ENCODE measurements around the gene SLC1A3. TPM values are rescaled to one million over a fixed set of nuclear protein-coding genes. Genes with fewer than 3 reads are reported as not detected.
"Not testable (repeated sequence)": the region's sequence is repeated elsewhere in the genome, so short reads cannot be mapped to it uniquely, and the experiment has no call there.

Gene SLC1A3
- total RNA-seq, 2 donors from 2014 or later = 2.6 to 4.2 TPM

DNA sequence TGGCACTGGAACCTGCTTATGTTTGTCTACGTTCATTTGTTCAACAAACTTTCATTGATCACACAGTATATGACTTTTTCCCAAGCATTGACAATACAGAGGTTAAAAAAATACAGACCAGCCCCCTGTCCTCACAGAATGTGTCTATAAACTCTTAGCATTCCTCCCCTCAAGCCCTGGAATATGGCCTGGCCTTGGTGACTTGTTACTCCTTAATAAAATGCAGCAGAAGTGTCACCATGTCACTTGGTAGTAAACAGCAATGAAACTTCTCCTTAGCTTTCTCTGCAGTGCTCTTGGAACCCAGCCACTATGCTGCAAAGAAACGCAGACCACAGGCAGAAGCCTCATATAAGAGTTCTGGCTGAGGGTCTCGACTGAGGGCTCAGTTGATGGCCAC is 19.1 kb upstream of the SLC1A3 start:
- Mint-ChIP-seq H3K27ac (no peak overlapping the region), H3K4me3 (no peak overlapping the region), H3K9me3 (no peaks in the 10 kb centered on the region), H3K4me1 (peaks cover 7% of the 10 kb centered on the region), H3K27me3 (ENCODE audit: insufficient read depth) (peaks cover 1% of the 10 kb centered on the region), H3K36me3 (ENCODE audit: low read depth) (no peaks in the 10 kb centered on the region)
- H3K9me3 ChIP-seq (ENCODE audit: control insufficient read depth, low read length) = no peaks in the 10 kb centered on the region
- no peaks in the 10 kb centered on the region for H3K27me3 ChIP-seq (ENCODE audit: control insufficient read depth, insufficient read depth, low read length, poor library complexity, severe bottlenecking)
- TF ChIP-seq, protein P1, sequence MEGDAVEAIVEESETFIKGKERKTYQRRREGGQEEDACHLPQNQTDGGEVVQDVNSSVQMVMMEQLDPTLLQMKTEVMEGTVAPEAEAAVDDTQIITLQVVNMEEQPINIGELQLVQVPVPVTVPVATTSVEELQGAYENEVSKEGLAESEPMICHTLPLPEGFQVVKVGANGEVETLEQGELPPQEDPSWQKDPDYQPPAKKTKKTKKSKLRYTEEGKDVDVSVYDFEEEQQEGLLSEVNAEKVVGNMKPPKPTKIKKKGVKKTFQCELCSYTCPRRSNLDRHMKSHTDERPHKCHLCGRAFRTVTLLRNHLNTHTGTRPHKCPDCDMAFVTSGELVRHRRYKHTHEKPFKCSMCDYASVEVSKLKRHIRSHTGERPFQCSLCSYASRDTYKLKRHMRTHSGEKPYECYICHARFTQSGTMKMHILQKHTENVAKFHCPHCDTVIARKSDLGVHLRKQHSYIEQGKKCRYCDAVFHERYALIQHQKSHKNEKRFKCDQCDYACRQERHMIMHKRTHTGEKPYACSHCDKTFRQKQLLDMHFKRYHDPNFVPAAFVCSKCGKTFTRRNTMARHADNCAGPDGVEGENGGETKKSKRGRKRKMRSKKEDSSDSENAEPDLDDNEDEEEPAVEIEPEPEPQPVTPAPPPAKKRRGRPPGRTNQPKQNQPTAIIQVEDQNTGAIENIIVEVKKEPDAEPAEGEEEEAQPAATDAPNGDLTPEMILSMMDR (conservative IDR thresholded peaks at IDR 0.05) = no peak
- H3K36me3 ChIP-seq (ENCODE audit: control insufficient read depth, insufficient read depth, low read length) = no peaks in the 10 kb centered on the region
- H3K27ac ChIP-seq (ENCODE audit: low read depth, low read length) = no peak overlapping the region
- H3K9ac ChIP-seq (ENCODE audit: extremely low read depth, low read length, poor library complexity, severe bottlenecking) = no peak overlapping the region
- WGBS, 2 experiments (ENCODE audit: insufficient coverage in 1 of 2, insufficient read length in 1 of 2) = 93 to 100% methylated on average over 1 to 3 of the region's 3 CpGs
- H3K4me3 ChIP-seq (ENCODE audit: low read length) = no peak overlapping the region
- no peaks in the 10 kb centered on the region for H3K4me1 ChIP-seq (ENCODE audit: control insufficient read depth, insufficient read depth, low read length)
- DNase-seq = no peak

DNA sequence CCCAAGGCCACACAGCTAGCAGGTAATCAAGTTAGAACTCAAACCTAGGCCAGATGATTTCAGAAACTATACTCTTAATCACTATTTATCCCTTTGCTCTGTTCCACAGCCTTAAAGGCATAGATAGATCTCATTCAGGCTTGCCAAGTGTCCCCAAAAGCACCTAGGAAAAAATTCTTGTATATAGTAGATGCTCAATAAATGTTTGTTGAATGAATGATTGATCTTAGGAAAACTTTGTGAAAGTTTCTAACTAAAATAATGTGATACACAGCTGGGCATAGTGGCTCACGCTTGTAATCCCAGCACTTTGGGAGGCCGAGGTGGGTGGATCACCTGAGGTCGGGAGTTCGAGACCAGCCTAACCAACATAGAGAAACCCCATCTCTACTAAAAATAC is 16.7 kb upstream of the SLC1A3 start:
- WGBS, 2 experiments (ENCODE audit: insufficient coverage in 1 of 2, insufficient read length in 1 of 2) = 92 to 100% methylated on average over 1 to 4 of the region's 4 CpGs

DNA sequence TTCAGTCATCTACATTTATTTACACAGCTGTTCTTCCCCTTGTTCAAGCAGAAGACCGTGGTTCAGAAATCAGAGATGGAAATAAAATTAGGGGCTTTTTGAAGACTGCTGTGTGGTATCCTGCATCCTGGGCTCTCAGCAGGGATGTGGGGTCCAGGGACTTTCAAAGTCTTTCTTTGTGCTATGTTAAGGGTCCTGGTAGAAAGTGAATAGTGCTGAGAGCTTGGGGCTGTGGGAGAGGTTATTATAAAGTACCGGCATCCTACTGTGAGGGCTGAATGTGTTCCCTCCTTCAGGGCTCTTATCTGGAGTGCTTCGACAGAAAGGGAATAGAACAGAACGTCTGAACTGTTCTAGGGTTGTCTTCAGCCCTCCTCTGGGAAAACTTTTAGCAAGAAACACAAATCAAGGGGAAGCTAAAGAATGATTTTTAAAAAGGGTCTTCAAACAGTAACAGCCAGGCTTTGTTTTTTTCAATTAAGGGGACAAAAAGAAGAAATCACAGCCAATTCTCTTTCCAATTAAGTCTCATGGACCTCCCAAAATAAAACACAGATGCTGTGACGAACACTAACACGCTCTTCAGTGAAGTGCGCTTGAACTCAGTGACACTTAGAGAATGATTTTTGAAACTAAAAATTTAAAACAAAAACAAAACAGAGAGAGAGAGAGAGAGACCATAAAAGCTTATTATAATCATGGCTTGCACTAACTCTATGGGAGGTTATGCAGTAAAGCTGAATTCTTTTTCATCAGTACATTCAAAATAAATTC is 15.7 kb upstream of the SLC1A3 start:
- TF ChIP-seq, protein P1 (conservative IDR thresholded peaks at IDR 0.05) = no peak
- H3K4me3 Mint-ChIP-seq = no peak overlapping the region
- H3K27ac Mint-ChIP-seq = no peak overlapping the region
- H3K4me1 ChIP-seq (ENCODE audit: control insufficient read depth, insufficient read depth, low read length) = no peaks in the 10 kb centered on the region
- no peak overlapping the region for H3K9ac ChIP-seq (ENCODE audit: extremely low read depth, low read length, poor library complexity, severe bottlenecking)
- peaks cover 1% of the 10 kb centered on the region for H3K27me3 Mint-ChIP-seq (ENCODE audit: insufficient read depth)
- no peak overlapping the region for H3K4me3 ChIP-seq (ENCODE audit: low read length)
- H3K4me1 Mint-ChIP-seq = peaks cover 7% of the 10 kb centered on the region
- no peak for DNase-seq
- peak overlapping the region; percentile 34 for H3K27ac ChIP-seq (ENCODE audit: low read depth, low read length)
- no peaks in the 10 kb centered on the region for H3K9me3 ChIP-seq (ENCODE audit: control insufficient read depth, low read length)
- WGBS, 2 experiments (ENCODE audit: insufficient coverage in 1 of 2, insufficient read length in 1 of 2) = 0 to 40% methylated on average over 2 to 7 of the region's 7 CpGs
- no peaks in the 10 kb centered on the region for H3K36me3 ChIP-seq (ENCODE audit: control insufficient read depth, insufficient read depth, low read length)
- H3K36me3 Mint-ChIP-seq (ENCODE audit: low read depth) = no peaks in the 10 kb centered on the region
- H3K27me3 ChIP-seq (ENCODE audit: control insufficient read depth, insufficient read depth, low read length, poor library complexity, severe bottlenecking) = no peaks in the 10 kb centered on the region
- H3K9me3 Mint-ChIP-seq = no peaks in the 10 kb centered on the region

More for the DNA sequence above, 16.7 kb upstream of the SLC1A3 start:
- not testable (repeated sequence) for H3K36me3 ChIP-seq (ENCODE audit: control insufficient read depth, insufficient read depth, low read length); H3K27ac Mint-ChIP-seq; H3K27ac ChIP-seq (ENCODE audit: low read depth, low read length); DNase-seq; H3K9ac ChIP-seq (ENCODE audit: extremely low read depth, low read length, poor library complexity, severe bottlenecking); H3K4me1 ChIP-seq (ENCODE audit: control insufficient read depth, insufficient read depth, low read length); H3K27me3 ChIP-seq (ENCODE audit: control insufficient read depth, insufficient read depth, low read length, poor library complexity, severe bottlenecking); H3K36me3 Mint-ChIP-seq (ENCODE audit: low read depth); H3K9me3 Mint-ChIP-seq; H3K4me1 Mint-ChIP-seq; H3K4me3 ChIP-seq (ENCODE audit: low read length); H3K27me3 Mint-ChIP-seq (ENCODE audit: insufficient read depth); H3K4me3 Mint-ChIP-seq; H3K9me3 ChIP-seq (ENCODE audit: control insufficient read depth, low read length)
